Measurements from ENCODE around the gene PPL. TPM values are rescaled to one million over a fixed set of nuclear protein-coding genes. Genes with fewer than 3 reads are reported as not detected.
A peak's percentile ranks its signal among the peaks of the same experiment; 100 is the strongest.

The PPL gene
- total and polyA plus RNA-seq, 2 of the 13 experiments (the other 11 are each of a cell fraction or from before 2014, with no cell fraction given), result 5.7 to 6.6 TPM

- TF ChIP-seq ZNF263 (CRISPR knock-in tag; IDR thresholded peaks at IDR 0.05) (no peak), MEIS2 (CRISPR knock-in tag; IDR thresholded peaks at IDR 0.05) (no peak; the same call in 1 of the 2 replicates), ZNF230 (CRISPR knock-in tag; IDR thresholded peaks at IDR 0.05) (0 out of 2 replicates have a peak, but pooled peaks have one; percentile 34), BRCA1 (CRISPR knock-in tag; IDR thresholded peaks at IDR 0.05) (0 out of 2 replicates have a peak, but pooled peaks have one; percentile 66), ZNF577 (CRISPR knock-in tag; IDR thresholded peaks at IDR 0.05; ENCODE audit: borderline replicate concordance, low read depth) (no peak), RFXAP (CRISPR knock-in tag; IDR thresholded peaks at IDR 0.05; ENCODE audit: borderline replicate concordance) (peak; percentile 22; the same call in 1 of the 2 replicates), IRF9 (CRISPR knock-in tag; IDR thresholded peaks at IDR 0.05; ENCODE audit: borderline replicate concordance) (0 out of 2 replicates have a peak, but pooled peaks have one; percentile 43), ZNF441 (CRISPR knock-in tag; IDR thresholded peaks at IDR 0.05; ENCODE audit: borderline replicate concordance) (no peak; the same call in 1 of the 2 replicates), ZNF878 (CRISPR knock-in tag; IDR thresholded peaks at IDR 0.05) (no peak), SP2 (CRISPR knock-in tag; IDR thresholded peaks at IDR 0.05) (no peak; the same call in 1 of the 2 replicates), ZNF557 (CRISPR knock-in tag; IDR thresholded peaks at IDR 0.05) (no peak), TBP (CRISPR knock-in tag; IDR thresholded peaks at IDR 0.05) (no peak), ZNF562 (CRISPR knock-in tag; IDR thresholded peaks at IDR 0.05; ENCODE audit: borderline replicate concordance) (no peak), SCMH1 (CRISPR knock-in tag; IDR thresholded peaks at IDR 0.05; ENCODE audit: borderline replicate concordance) (no peak), KLF15 (CRISPR knock-in tag; IDR thresholded peaks at IDR 0.05; ENCODE audit: borderline replicate concordance) (no peak), RORA (CRISPR knock-in tag; IDR thresholded peaks at IDR 0.05) (no peak), ZBTB20 (CRISPR knock-in tag; IDR thresholded peaks at IDR 0.05; ENCODE audit: borderline replicate concordance, low read depth) (no peak), ATF4 (CRISPR knock-in tag; IDR thresholded peaks at IDR 0.05) (no peak), ZNF20 (CRISPR knock-in tag; IDR thresholded peaks at IDR 0.05) (no peak), ZNF704 (CRISPR knock-in tag; IDR thresholded peaks at IDR 0.05; ENCODE audit: borderline replicate concordance) (no peak), ZNF180 (CRISPR knock-in tag; IDR thresholded peaks at IDR 0.05; ENCODE audit: borderline replicate concordance, low read depth) (no peak), CEBPZ (IDR thresholded peaks at IDR 0.05; ENCODE audit: low read length) (no peak)
Measured at GRCh38 chr16:4936991-4937781, at the start of gene PPL (continued).

Data from HepG2 (cell line).